Endothelial cell of umbilical vein (primary cell): ENCODE data around the gene SYNE3. TPM values are rescaled to one million over a fixed set of nuclear protein-coding genes. Genes with fewer than 3 reads are reported as not detected.

Experiments
- BruUV-seq: library from RNA; stranded (reverse); fragments of 400-500 nt; replicated peaks from 2 replicates; lab custom pipeline; 2021; lab: Mats Ljungman, UMichigan
- CTCF ChIA-PET: fragments of 300-600, 350-600 bp; sonication (Branson Sonifier 250); formaldehyde crosslinking; loops from one replicate; lab custom pipeline; 2021; ENCODE audit warnings: antibody characterized with exemption, inconsistent platforms; lab: Charles Lee
- POLR2A ChIA-PET: fragments of 300-600, 350-600 bp; sonication (Branson Sonifier 250); formaldehyde crosslinking; loops from one replicate; lab custom pipeline; 2021; ENCODE audit warnings: antibody characterized with exemption, inconsistent platforms; lab: Charles Lee
- DNase-seq: peaks from one replicate; pipeline ENCODE4 v3.0.0-alpha.2; 2011; ENCODE audit warnings: low read depth, low spot score
- FAIRE-seq: peaks from 2 replicates; lab custom pipeline; 2011; peaks lifted over from hg19 to GRCh38; lab: Jason Lieb, UNC
- H2AFZ ChIP-seq: 2 replicates; pipeline ENCODE4 v1.6.0; 2012; ENCODE audit warnings: low read depth, low read length, control low read depth, inconsistent platforms
- H3K27ac ChIP-seq: 2 replicates; pipeline ENCODE4 v1.5.1; 2011; ENCODE audit warnings: low read depth, mild to moderate bottlenecking, control low read depth, low read length, moderate library complexity; ENCODE audit not compliant: insufficient read depth
- H3K27me3 ChIP-seq, 2 experiments: 2 replicates each; pipeline versions ENCODE4 v1.6.0 to v1.6.1; 2011; ENCODE audit warnings: low read length in 2 of 2, mixed read lengths in 1 of 2; ENCODE audit not compliant: control insufficient read depth in 2 of 2, insufficient read depth in 2 of 2
- H3K36me3 ChIP-seq, 2 experiments: 2 replicates in 1 of 2; 3 replicates in 1 of 2; pipeline ENCODE4 v1.5.1; 2011; ENCODE audit warnings: low read length in 2 of 2, mild to moderate bottlenecking in 1 of 2, moderate library complexity in 1 of 2; ENCODE audit not compliant: control insufficient read depth in 2 of 2, insufficient read depth in 2 of 2; ENCODE audit errors: extremely low read depth in 1 of 2
- H3K4me1 ChIP-seq: 3 replicates; pipeline ENCODE4 v1.5.1; 2011; ENCODE audit warnings: mild to moderate bottlenecking, low read length; ENCODE audit not compliant: control insufficient read depth, insufficient read depth; ENCODE audit errors: extremely low read depth
- H3K4me2 ChIP-seq: 2 replicates; pipeline ENCODE4 v1.6.1; 2011; ENCODE audit warnings: low read length, control low read depth, mixed read lengths; ENCODE audit not compliant: insufficient read depth
- H3K4me3 ChIP-seq, 3 experiments: fragments of 200-600 bp in 1 of 3; sonication (generic), shearing (Covaris generic) in 1 of 3; replicated peaks in 1 of 3; 2 replicates each; pipeline ENCODE4 v1.5.1; 2011 to 2016; ENCODE audit warnings: control low read depth in 3 of 3, low read length in 3 of 3, mild to moderate bottlenecking in 2 of 3, inconsistent platforms in 1 of 3, low read depth in 1 of 3, moderate library complexity in 1 of 3; ENCODE audit not compliant: insufficient read depth in 1 of 3
- H3K79me2 ChIP-seq: 2 replicates; pipeline ENCODE4 v1.6.0; 2012; ENCODE audit warnings: low read length, inconsistent platforms; ENCODE audit not compliant: control insufficient read depth, insufficient read depth
- H3K9ac ChIP-seq: replicated peaks from 2 replicates; pipeline ENCODE3; 2011; ENCODE audit warnings: low read length, control low read depth; ENCODE audit not compliant: insufficient read depth; ENCODE audit errors: extremely low read depth
- H3K9me1 ChIP-seq: replicated peaks from 3 replicates; pipeline ENCODE4 v1.6.0; 2011; ENCODE audit warnings: mild to moderate bottlenecking, low read length; ENCODE audit not compliant: control insufficient read depth, insufficient read depth; ENCODE audit errors: extremely low read depth
- H3K9me3 ChIP-seq: replicated peaks from 2 replicates; pipeline ENCODE4 v1.5.1; 2012; ENCODE audit warnings: low read length, inconsistent platforms; ENCODE audit not compliant: control insufficient read depth, insufficient read depth
- H4K20me1 ChIP-seq: replicated peaks from 2 replicates; pipeline ENCODE3; 2011; ENCODE audit warnings: mild to moderate bottlenecking, low read length; ENCODE audit not compliant: control insufficient read depth, insufficient read depth; ENCODE audit errors: extremely low read depth
- EZH2 ChIP-seq: IDR thresholded peaks from 2 replicates; pipeline ENCODE4 v1.6.1; 2012; ENCODE audit warnings: borderline replicate concordance, low read depth, mild to moderate bottlenecking, moderate library complexity, low read length, inconsistent platforms; ENCODE audit not compliant: severe bottlenecking
- FOS ChIP-seq: IDR thresholded peaks from 2 replicates; pipeline ENCODE4 v1.6.1; 2011; ENCODE audit warnings: mild to moderate bottlenecking, low read length, moderate library complexity, borderline replicate concordance; ENCODE audit not compliant: insufficient read depth
- GATA2 ChIP-seq: IDR thresholded peaks from 2 replicates; pipeline ENCODE4 v1.7.0; 2011; ENCODE audit warnings: low read depth, mild to moderate bottlenecking, moderate library complexity, mixed read lengths, low read length; ENCODE audit not compliant: insufficient read length, insufficient read depth
- JUN ChIP-seq: IDR thresholded peaks from 2 replicates; pipeline ENCODE4 v1.6.1; 2011; ENCODE audit warnings: borderline replicate concordance, low read depth; ENCODE audit not compliant: insufficient read length, insufficient read depth
- MYC ChIP-seq: IDR thresholded peaks from one replicate; pipeline ENCODE4 v1.6.1; 2011; ENCODE audit warnings: mild to moderate bottlenecking, low read depth, low read length
- POLR2A ChIP-seq: IDR thresholded peaks from 2 replicates; pipeline ENCODE4 v1.6.1; 2012; ENCODE audit warnings: low read depth, mild to moderate bottlenecking, control low read depth, low read length
- POLR2AphosphoS5 ChIP-seq: IDR thresholded peaks from 2 replicates; pipeline ENCODE4 v1.6.1; 2012; ENCODE audit warnings: low read depth, mild to moderate bottlenecking, control low read depth, low read length, moderate library complexity; ENCODE audit not compliant: insufficient read depth
- dilution Hi-C: fragments of 300-500 bp; cut with MboI; formaldehyde crosslinking; loops from one replicate; pipeline ENCODE4 v1.15.0; 2019; ENCODE audit warnings: low sequenced_read_pairs; ENCODE audit not compliant: extremely low pct_ligation_motif_present
- intact Hi-C: fragments of 100-400 bp; cut with micrococcal nuclease; formaldehyde crosslinking; loops from one replicate; pipeline ENCODE4 v1.10.0; 2022
- polyA plus RNA-seq, 4 experiments: library from polyadenylated mRNA; depleted of rRNA in 3 of 4; stranded (reverse) in 3 of 4; unstranded in 1 of 4; fragments of >200 nt; gene quantifications; 2 replicates each; pipeline versions ENCODE4 v1.2.1 to v1.2.3, GENCODE V29; 2011 to 2012; ENCODE audit warnings: missing spikeins in 1 of 4
- total RNA-seq: library from RNA; stranded (reverse); gene quantifications from 2 replicates; pipeline ENCODE4 v1.2.3, GENCODE V29; 2021
- TF ChIP-seq, protein P1 (sequence below), 2 donors: IDR thresholded peaks; 1 replicate in 1 of 2; 2 replicates in 1 of 2; pipeline ENCODE4 v1.5.1; 2011; ENCODE audit warnings: low read length in 2 of 2, mild to moderate bottlenecking in 2 of 2, moderate library complexity in 2 of 2, control low read depth in 1 of 2, inconsistent platforms in 1 of 2, low read depth in 1 of 2; ENCODE audit not compliant: insufficient read depth in 1 of 2; ENCODE audit errors: extremely low read depth in 1 of 2
- TF ChIP-seq, protein P2 (sequence below): IDR thresholded peaks from 2 replicates; pipeline ENCODE4 v1.6.1; 2011; ENCODE audit not compliant: insufficient read depth, insufficient read length

SYNE3 gene
- total and polyA plus RNA-seq, 2 donors (not counting 3 experiments of a cell fraction or from before 2014, with no cell fraction given): 3.0 to 18.8 TPM

DNA sequence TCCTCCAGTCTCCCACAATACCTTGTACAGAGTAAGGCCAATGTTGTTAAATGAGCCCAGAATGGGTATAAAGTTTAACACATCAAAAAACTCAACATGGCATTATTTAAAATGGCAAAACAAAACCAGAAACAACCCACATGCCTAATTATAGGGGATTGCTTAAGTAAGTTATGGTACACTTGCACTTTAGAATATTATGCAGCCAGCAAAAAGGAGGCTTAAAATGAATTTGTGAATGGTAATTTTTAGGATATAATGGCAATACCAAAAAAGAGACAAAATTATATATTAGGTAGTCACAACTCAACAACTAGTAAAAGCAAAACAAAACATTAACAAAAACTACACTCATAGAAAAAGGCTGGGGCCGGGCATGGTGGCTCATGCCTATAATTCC lies 39.7 kb downstream of the SYNE3 start:
- BruUV-seq: no TSS peak
- CTCF ChIA-PET: no interaction called here
- no peak for TF ChIP-seq GATA2
- TF ChIP-seq POLR2AphosphoS5: no peak
- TF ChIP-seq POLR2A: no peak
- TF ChIP-seq, protein P1, sequence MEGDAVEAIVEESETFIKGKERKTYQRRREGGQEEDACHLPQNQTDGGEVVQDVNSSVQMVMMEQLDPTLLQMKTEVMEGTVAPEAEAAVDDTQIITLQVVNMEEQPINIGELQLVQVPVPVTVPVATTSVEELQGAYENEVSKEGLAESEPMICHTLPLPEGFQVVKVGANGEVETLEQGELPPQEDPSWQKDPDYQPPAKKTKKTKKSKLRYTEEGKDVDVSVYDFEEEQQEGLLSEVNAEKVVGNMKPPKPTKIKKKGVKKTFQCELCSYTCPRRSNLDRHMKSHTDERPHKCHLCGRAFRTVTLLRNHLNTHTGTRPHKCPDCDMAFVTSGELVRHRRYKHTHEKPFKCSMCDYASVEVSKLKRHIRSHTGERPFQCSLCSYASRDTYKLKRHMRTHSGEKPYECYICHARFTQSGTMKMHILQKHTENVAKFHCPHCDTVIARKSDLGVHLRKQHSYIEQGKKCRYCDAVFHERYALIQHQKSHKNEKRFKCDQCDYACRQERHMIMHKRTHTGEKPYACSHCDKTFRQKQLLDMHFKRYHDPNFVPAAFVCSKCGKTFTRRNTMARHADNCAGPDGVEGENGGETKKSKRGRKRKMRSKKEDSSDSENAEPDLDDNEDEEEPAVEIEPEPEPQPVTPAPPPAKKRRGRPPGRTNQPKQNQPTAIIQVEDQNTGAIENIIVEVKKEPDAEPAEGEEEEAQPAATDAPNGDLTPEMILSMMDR (IDR thresholded peaks at IDR 0.05; ENCODE audit: extremely low read depth in 1 of 2, insufficient read depth in 1 of 2, low read depth in 1 of 2, low read length in 2 of 2): no peak
- TF ChIP-seq JUN: no peak
- TF ChIP-seq, protein P2, sequence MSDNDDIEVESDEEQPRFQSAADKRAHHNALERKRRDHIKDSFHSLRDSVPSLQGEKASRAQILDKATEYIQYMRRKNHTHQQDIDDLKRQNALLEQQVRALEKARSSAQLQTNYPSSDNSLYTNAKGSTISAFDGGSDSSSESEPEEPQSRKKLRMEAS: no peak
- no peak for TF ChIP-seq EZH2
- no peak for TF ChIP-seq FOS
- no peak for TF ChIP-seq MYC
- Histone ChIP-seq H3K4me1 (no peaks in the 10 kb centered on the region), H3K27me3 (no peaks in the 10 kb centered on the region), H4K20me1 (no peaks in the 10 kb centered on the region), H3K9me1 (no peaks in the 10 kb centered on the region), H3K9ac (no peak overlapping the region), H3K79me2 (no peaks in the 10 kb centered on the region), H3K4me3 (no peak overlapping the region), H3K36me3 (peaks cover 5% of the 10 kb centered on the region in 2 experiments), H3K9me3 (no peaks in the 10 kb centered on the region), H2AFZ (no peak overlapping the region), H3K4me2 (no peak overlapping the region), H3K27ac (no peak overlapping the region)
- FAIRE-seq (no peak), DNase-seq (no peak)
- dilution Hi-C loops (no loop called here), intact Hi-C loops (no loop called here)
- POLR2A ChIA-PET: no interaction called here
